ENCODE measurements around the gene LRRFIP2. TPM values are rescaled to one million over a fixed set of nuclear protein-coding genes. Genes with fewer than 3 reads are reported as not detected.
A peak's percentile ranks its signal among the peaks of the same experiment; 100 is the strongest.
"Not testable (repeated sequence)": the region's sequence is repeated elsewhere in the genome, so short reads cannot be mapped to it uniquely, and the experiment has no call there.

Gene LRRFIP2
- total and polyA plus RNA-seq, 2 experiments from 2014 or later, result 77.6 to 77.7 TPM

DNA sequence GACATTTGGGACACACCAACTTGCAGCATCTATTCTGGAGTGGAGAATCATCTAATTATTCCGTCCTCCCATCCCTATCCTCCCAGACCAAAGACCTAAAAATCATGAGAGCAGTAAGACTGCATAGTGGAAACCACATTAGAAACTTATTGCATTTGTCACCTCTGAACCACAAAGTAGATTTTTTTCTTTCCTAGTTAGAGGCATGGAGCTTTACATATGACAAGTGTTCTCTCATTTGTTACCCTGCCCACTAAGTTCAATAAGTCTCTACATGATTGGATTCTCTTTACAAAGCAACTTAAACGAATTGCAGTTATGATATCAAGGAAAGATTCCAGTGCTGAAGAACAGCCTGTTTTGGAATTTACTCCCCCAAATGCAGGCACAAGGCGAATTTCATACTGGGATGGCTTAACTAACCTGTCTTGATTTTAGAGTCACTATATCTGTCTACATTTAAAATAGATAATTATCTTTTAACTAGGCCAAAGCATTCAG, 42.3 kb upstream of the LRRFIP2 start:
- H3K4me1 ChIP-seq (ENCODE audit: insufficient read depth), result peaks cover 9% of the 10 kb centered on the region
- DNase-seq, result no peak
- no peaks in the 10 kb centered on the region for H3K9me3 ChIP-seq (ENCODE audit: low read depth)
- no peaks in the 10 kb centered on the region for H3K27me3 ChIP-seq (replicated peaks; ENCODE audit: insufficient read depth)
- H3K9ac ChIP-seq, result no peak overlapping the region
- H3K27ac ChIP-seq, result no peak overlapping the region
- H3K4me2 ChIP-seq (ENCODE audit: unreplicated experiment), result no peak overlapping the region
- no peaks in the 10 kb centered on the region for H4K20me1 ChIP-seq (ENCODE audit: insufficient read depth)
- in situ Hi-C loops (cut with MboI), result no loop called here
- H3K4me3 ChIP-seq, result no peak overlapping the region
- no peaks in the 10 kb centered on the region for H3K79me2 ChIP-seq (ENCODE audit: insufficient read depth)
- H3F3A ChIP-seq (ENCODE audit: insufficient read depth), result peaks cover 10% of the 10 kb centered on the region; the same call in 1 of the 2 replicates
- no peaks in the 10 kb centered on the region for H3K36me3 ChIP-seq (ENCODE audit: low read depth)
- 77 to 78% methylated on average over 3 of the region's 3 CpGs for WGBS, 2 experiments (ENCODE audit: low coverage in 1 of 2, low lambda C conversion rate in 2 of 2, missing lambda C conversion rate in 2 of 2)
- H2AFZ ChIP-seq, result no peak overlapping the region
- TF ChIP-seq EZH2 (IDR thresholded peaks at IDR 0.05; ENCODE audit: insufficient read depth, poor library complexity, severe bottlenecking) (no peak), EZH2phosphoT487 (IDR thresholded peaks at IDR 0.05; ENCODE audit: insufficient read depth, low read depth) (no peak)
- no peaks in the 10 kb centered on the region for H3K9me2 ChIP-seq (ENCODE audit: insufficient read depth)

GRCh38 chr3:37214076-37214475, 39.7 kb upstream of the LRRFIP2 start:
- TF ChIP-seq EZH2 (IDR thresholded peaks at IDR 0.05; ENCODE audit: insufficient read depth, poor library complexity, severe bottlenecking), result no peak
- no peak for TF ChIP-seq EZH2phosphoT487 (IDR thresholded peaks at IDR 0.05; ENCODE audit: insufficient read depth, low read depth)
- Histone ChIP-seq H3K4me1 (ENCODE audit: insufficient read depth) (peaks cover 21% of the 10 kb centered on the region; the same call in 1 of the 2 replicates), H3K9me3 (ENCODE audit: low read depth) (no peaks in the 10 kb centered on the region), H3K9me2 (ENCODE audit: insufficient read depth) (no peaks in the 10 kb centered on the region), H3K79me2 (ENCODE audit: insufficient read depth) (no peaks in the 10 kb centered on the region), H3F3A (ENCODE audit: insufficient read depth) (no peaks in the 10 kb centered on the region), H2AFZ (no peak overlapping the region), H3K9ac (no peak overlapping the region), H3K4me3 (no peak overlapping the region), H3K36me3 (ENCODE audit: low read depth) (no peaks in the 10 kb centered on the region), H4K20me1 (ENCODE audit: insufficient read depth) (no peaks in the 10 kb centered on the region), H3K27me3 (replicated peaks; ENCODE audit: insufficient read depth) (no peaks in the 10 kb centered on the region), H3K27ac (no peak overlapping the region), H3K4me2 (ENCODE audit: unreplicated experiment) (no peak overlapping the region)
- no peak for DNase-seq
- in situ Hi-C loops (cut with MboI), result no loop called here
- WGBS, 2 experiments (ENCODE audit: low coverage in 1 of 2, low lambda C conversion rate in 2 of 2, missing lambda C conversion rate in 2 of 2), result 42 to 43% methylated on average over 3 of the region's 3 CpGs

- in situ Hi-C loops (cut with MboI), result no loop called here
- Histone ChIP-seq H3K9ac (no peak overlapping the region), H2AFZ (no peak overlapping the region), H3K9me2 (ENCODE audit: insufficient read depth) (no peaks in the 10 kb centered on the region), H3K4me2 (ENCODE audit: unreplicated experiment) (peak overlapping the region; percentile 3), H4K20me1 (ENCODE audit: insufficient read depth) (no peaks in the 10 kb centered on the region), H3K27me3 (replicated peaks; ENCODE audit: insufficient read depth) (no peaks in the 10 kb centered on the region), H3K36me3 (ENCODE audit: low read depth) (no peaks in the 10 kb centered on the region), H3K27ac (no peak overlapping the region), H3K4me1 (ENCODE audit: insufficient read depth) (peaks cover 35% of the 10 kb centered on the region), H3K79me2 (ENCODE audit: insufficient read depth) (no peaks in the 10 kb centered on the region), H3K9me3 (ENCODE audit: low read depth) (no peaks in the 10 kb centered on the region), H3F3A (ENCODE audit: insufficient read depth) (no peaks in the 10 kb centered on the region), H3K4me3 (no peak overlapping the region)
- no peak for TF ChIP-seq EZH2 (IDR thresholded peaks at IDR 0.05; ENCODE audit: insufficient read depth, poor library complexity, severe bottlenecking)
- no peak for TF ChIP-seq EZH2phosphoT487 (IDR thresholded peaks at IDR 0.05; ENCODE audit: insufficient read depth, low read depth)
- WGBS, 2 experiments (ENCODE audit: low coverage in 1 of 2, low lambda C conversion rate in 2 of 2, missing lambda C conversion rate in 2 of 2), result 66 to 68% methylated on average over 4 of the region's 4 CpGs
- peak; percentile 29 for DNase-seq
Observed at GRCh38 chr3:37210230-37210629, 35.8 kb upstream of the LRRFIP2 start.

DNA sequence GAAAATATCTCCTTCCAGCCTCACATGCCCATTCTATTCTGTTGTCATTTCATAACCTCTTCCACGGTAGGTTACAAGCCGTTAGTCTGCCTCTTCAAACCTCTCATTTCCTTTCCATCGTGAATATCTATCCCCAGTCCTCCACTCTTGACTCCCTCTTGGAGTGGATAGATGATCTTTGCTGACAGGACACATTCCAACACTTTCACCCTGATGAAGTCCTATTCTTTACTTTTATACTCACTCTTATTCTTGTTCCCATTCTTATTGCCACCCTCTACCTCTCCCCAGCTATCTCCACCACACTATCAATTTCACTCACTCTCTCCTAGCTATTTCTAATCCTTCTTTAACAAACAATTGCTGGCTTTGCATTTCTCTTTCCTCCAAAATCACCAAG, 34.2 kb upstream of the LRRFIP2 start:
- in situ Hi-C loops (cut with MboI); H3K4me2 ChIP-seq (ENCODE audit: unreplicated experiment); H3K9me3 ChIP-seq (ENCODE audit: low read depth); H3F3A ChIP-seq (ENCODE audit: insufficient read depth); H3K79me2 ChIP-seq (ENCODE audit: insufficient read depth); H3K4me3 ChIP-seq; H4K20me1 ChIP-seq (ENCODE audit: insufficient read depth); H3K27me3 ChIP-seq (replicated peaks; ENCODE audit: insufficient read depth); H3K27ac ChIP-seq; H2AFZ ChIP-seq; DNase-seq; H3K36me3 ChIP-seq (ENCODE audit: low read depth); H3K9me2 ChIP-seq (ENCODE audit: insufficient read depth); H3K9ac ChIP-seq: not testable (repeated sequence)
- 78 to 82% methylated on average over 3 of the region's 3 CpGs for WGBS, 2 experiments (ENCODE audit: low coverage in 1 of 2, low lambda C conversion rate in 2 of 2, missing lambda C conversion rate in 2 of 2)
- H3K4me1 ChIP-seq (ENCODE audit: insufficient read depth), result peaks cover 38% of the 10 kb centered on the region

GRCh38 chr3:37208008-37208407, 33.6 kb upstream of the LRRFIP2 start:
- H3K27ac ChIP-seq; H3K79me2 ChIP-seq (ENCODE audit: insufficient read depth); H2AFZ ChIP-seq; H3K9ac ChIP-seq; H3K4me2 ChIP-seq (ENCODE audit: unreplicated experiment); H3K9me3 ChIP-seq (ENCODE audit: low read depth); H3K4me3 ChIP-seq; H3F3A ChIP-seq (ENCODE audit: insufficient read depth); H3K27me3 ChIP-seq (replicated peaks; ENCODE audit: insufficient read depth); H4K20me1 ChIP-seq (ENCODE audit: insufficient read depth); DNase-seq; H3K36me3 ChIP-seq (ENCODE audit: low read depth); in situ Hi-C loops (cut with MboI); H3K9me2 ChIP-seq (ENCODE audit: insufficient read depth): not testable (repeated sequence)
- peaks cover 35% of the 10 kb centered on the region for H3K4me1 ChIP-seq (ENCODE audit: insufficient read depth)
- 93 to 98% methylated on average over 3 of the region's 3 CpGs for WGBS, 2 experiments (ENCODE audit: low coverage in 1 of 2, low lambda C conversion rate in 2 of 2, missing lambda C conversion rate in 2 of 2)

DNA sequence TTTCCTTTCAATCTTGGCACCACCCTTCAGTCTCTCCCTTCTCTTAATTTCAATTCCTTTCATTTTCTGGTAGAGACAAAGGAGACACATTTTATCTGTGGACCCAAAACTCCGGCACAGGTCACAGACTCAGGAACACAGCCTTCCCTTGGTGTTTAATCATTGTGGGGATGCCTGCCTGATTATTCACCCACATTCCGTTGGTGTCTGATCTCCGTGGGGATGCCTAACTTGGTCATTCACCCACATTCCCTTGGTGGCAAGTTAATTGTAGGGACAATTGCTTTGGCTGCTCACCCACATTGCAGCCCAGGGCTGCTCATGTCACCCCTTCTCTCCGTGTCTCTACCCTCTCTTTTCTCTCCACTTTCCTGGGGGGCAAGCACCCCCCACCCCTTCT, 31.7 kb upstream of the LRRFIP2 start:
- H3K79me2 ChIP-seq (ENCODE audit: insufficient read depth); H4K20me1 ChIP-seq (ENCODE audit: insufficient read depth); H3K27me3 ChIP-seq (replicated peaks; ENCODE audit: insufficient read depth); H3F3A ChIP-seq (ENCODE audit: insufficient read depth); H3K36me3 ChIP-seq (ENCODE audit: low read depth); H3K9me2 ChIP-seq (ENCODE audit: insufficient read depth); H3K9me3 ChIP-seq (ENCODE audit: low read depth); in situ Hi-C loops (cut with MboI): not testable (repeated sequence)
- 2 to 6% methylated on average over 4 of the region's 4 CpGs for WGBS, 2 experiments (ENCODE audit: low coverage in 1 of 2, low lambda C conversion rate in 2 of 2, missing lambda C conversion rate in 2 of 2)
- Histone ChIP-seq H3K4me3 (peak overlapping the region; percentile 39), H3K27ac (peak overlapping the region; percentile 42; the same call in 1 of the 2 replicates), H3K9ac (peak overlapping the region; percentile 20; the same call in 1 of the 2 replicates), H2AFZ (0 out of 2 replicates have a peak overlapping the region, but pooled peaks have one; percentile 30), H3K4me1 (ENCODE audit: insufficient read depth) (peaks cover 43% of the 10 kb centered on the region), H3K4me2 (ENCODE audit: unreplicated experiment) (peak overlapping the region; percentile 45)
- DNase-seq, result peak; percentile 81

Measured in GM23248 (cell line).